HEK293 (cell line): ENCODE measurements around the gene ADAMTS12.

Experiments used
- CTCF ChIP-seq: fragments of 450-650 bp; formaldehyde crosslinking; IDR thresholded peaks from 2 replicates; pipeline ENCODE4 v1.5.1; 2016; ENCODE audit warnings: missing biosample characterization, missing genetic modification characterization
- PATZ1 ChIP-seq: fragments of 450-650 bp; formaldehyde crosslinking; IDR thresholded peaks from 2 replicates; pipeline ENCODE4 v1.5.1; 2016; ENCODE audit warnings: missing biosample characterization, missing genetic modification characterization
- YY1 ChIP-seq: fragments of 450-650 bp; formaldehyde crosslinking; IDR thresholded peaks from 2 replicates; pipeline ENCODE4 v1.5.1; 2018; ENCODE audit warnings: missing biosample characterization, missing genetic modification characterization
- ZBTB7A ChIP-seq: fragments of 450-650 bp; formaldehyde crosslinking; IDR thresholded peaks from 2 replicates; pipeline ENCODE4 v1.5.1; 2016; ENCODE audit warnings: low read depth, missing biosample characterization, missing genetic modification characterization
- ZFP41 ChIP-seq: fragments of 450-650 bp; formaldehyde crosslinking; IDR thresholded peaks from 2 replicates; pipeline ENCODE4 v1.5.1; 2016; ENCODE audit warnings: missing biosample characterization, missing genetic modification characterization, borderline replicate concordance
- ZNF157 ChIP-seq: fragments of 450-650 bp; formaldehyde crosslinking; IDR thresholded peaks from 2 replicates; pipeline ENCODE4 v1.5.1; 2016; ENCODE audit warnings: missing biosample characterization, missing genetic modification characterization
- ZNF24 ChIP-seq: fragments of 450-650 bp; formaldehyde crosslinking; IDR thresholded peaks from 2 replicates; pipeline ENCODE4 v1.5.1; 2016; ENCODE audit warnings: missing biosample characterization, missing genetic modification characterization
- ZNF274 ChIP-seq, 2 experiments: fragments of 200-500 bp in 1 of 2; fragments of 450-650 bp in 1 of 2; sonication (Bioruptor generic) in 1 of 2; formaldehyde crosslinking in 1 of 2; IDR thresholded peaks; 2 replicates each; pipeline versions ENCODE4 v1.5.1 to v1.6.1; 2014 to 2016; ENCODE audit warnings: borderline replicate concordance in 1 of 2, inconsistent platforms in 1 of 2, low read length in 1 of 2, missing biosample characterization in 1 of 2, missing genetic modification characterization in 1 of 2
- ZNF530 ChIP-seq: fragments of 450-650 bp; formaldehyde crosslinking; IDR thresholded peaks from 2 replicates; pipeline ENCODE4 v1.5.1; 2016; ENCODE audit warnings: low read depth, missing biosample characterization, missing genetic modification characterization
- ZNF549 ChIP-seq: fragments of 450-650 bp; IDR thresholded peaks from 2 replicates; pipeline ENCODE4 v1.5.1; 2018; ENCODE audit warnings: missing biosample characterization, missing genetic modification characterization, mild to moderate bottlenecking, inconsistent platforms, moderate library complexity
- TF ChIP-seq, protein P1 (sequence below): fragments of 450-650 bp; formaldehyde crosslinking; IDR thresholded peaks from 2 replicates; pipeline ENCODE4 v1.5.1; 2016; ENCODE audit warnings: missing biosample characterization, missing genetic modification characterization
- TF ChIP-seq, protein P2 (sequence below): fragments of 450-650 bp; formaldehyde crosslinking; IDR thresholded peaks from 2 replicates; pipeline ENCODE4 v1.5.1; 2016; ENCODE audit warnings: missing biosample characterization, missing genetic modification characterization
- TF ChIP-seq, protein P3 (sequence below): fragments of 450-650 bp; formaldehyde crosslinking; IDR thresholded peaks from 2 replicates; pipeline ENCODE4 v1.5.1; 2016; ENCODE audit warnings: missing biosample characterization, missing genetic modification characterization, borderline replicate concordance

DNA sequence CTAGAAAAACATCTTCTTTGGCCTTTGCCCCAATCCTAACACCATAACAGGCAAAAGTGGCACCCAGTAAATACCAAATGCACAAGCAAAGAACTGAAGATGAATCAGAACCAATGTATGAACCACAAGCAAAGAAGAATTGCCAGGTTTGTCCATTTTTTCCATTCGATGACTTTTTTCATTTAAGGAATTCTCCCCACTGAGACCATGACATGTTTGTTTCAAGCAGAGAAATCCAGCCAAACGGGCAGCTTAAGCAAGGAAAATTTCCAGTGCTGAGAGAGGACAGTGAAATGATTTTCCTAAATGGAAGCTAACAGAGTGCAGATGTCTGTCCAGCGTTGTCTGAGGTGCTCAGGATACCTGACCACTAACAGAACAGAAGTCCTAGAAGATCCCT lies 203.7 kb downstream of the ADAMTS12 start:
- TF ChIP-seq CTCF (tag by site-specific recombination) (no peak), ZNF157 (tag by site-specific recombination) (no peak), ZNF530 (no peak), YY1 (tag by site-specific recombination) (no peak), ZFP41 (tag by site-specific recombination) (no peak), PATZ1 (tag by site-specific recombination) (no peak), ZNF549 (tag by site-specific recombination) (no peak), ZNF274 (IDR thresholded peaks at IDR 0.05; ENCODE audit: low read length) (no peak), ZNF274 (tag by site-specific recombination; IDR thresholded peaks at IDR 0.05; ENCODE audit: borderline replicate concordance) (no peak), ZBTB7A (tag by site-specific recombination) (no peak), ZNF24 (tag by site-specific recombination) (no peak)
- TF ChIP-seq, protein P1, sequence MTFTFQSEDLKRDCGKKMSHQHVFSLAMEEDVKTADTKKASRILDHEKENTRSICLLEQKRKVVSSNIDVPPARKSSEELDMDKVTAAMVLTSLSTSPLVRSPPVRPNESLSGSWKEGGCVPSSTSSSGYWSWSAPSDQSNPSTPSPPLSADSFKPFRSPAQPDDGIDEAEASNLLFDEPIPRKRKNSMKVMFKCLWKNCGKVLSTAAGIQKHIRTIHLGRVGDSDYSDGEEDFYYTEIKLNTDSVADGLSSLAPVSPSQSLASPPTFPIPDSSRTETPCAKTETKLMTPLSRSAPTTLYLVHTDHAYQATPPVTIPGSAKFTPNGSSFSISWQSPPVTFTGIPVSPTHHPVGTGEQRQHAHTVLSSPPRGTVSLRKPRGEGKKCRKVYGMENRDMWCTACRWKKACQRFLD: no peak
- TF ChIP-seq, protein P2, sequence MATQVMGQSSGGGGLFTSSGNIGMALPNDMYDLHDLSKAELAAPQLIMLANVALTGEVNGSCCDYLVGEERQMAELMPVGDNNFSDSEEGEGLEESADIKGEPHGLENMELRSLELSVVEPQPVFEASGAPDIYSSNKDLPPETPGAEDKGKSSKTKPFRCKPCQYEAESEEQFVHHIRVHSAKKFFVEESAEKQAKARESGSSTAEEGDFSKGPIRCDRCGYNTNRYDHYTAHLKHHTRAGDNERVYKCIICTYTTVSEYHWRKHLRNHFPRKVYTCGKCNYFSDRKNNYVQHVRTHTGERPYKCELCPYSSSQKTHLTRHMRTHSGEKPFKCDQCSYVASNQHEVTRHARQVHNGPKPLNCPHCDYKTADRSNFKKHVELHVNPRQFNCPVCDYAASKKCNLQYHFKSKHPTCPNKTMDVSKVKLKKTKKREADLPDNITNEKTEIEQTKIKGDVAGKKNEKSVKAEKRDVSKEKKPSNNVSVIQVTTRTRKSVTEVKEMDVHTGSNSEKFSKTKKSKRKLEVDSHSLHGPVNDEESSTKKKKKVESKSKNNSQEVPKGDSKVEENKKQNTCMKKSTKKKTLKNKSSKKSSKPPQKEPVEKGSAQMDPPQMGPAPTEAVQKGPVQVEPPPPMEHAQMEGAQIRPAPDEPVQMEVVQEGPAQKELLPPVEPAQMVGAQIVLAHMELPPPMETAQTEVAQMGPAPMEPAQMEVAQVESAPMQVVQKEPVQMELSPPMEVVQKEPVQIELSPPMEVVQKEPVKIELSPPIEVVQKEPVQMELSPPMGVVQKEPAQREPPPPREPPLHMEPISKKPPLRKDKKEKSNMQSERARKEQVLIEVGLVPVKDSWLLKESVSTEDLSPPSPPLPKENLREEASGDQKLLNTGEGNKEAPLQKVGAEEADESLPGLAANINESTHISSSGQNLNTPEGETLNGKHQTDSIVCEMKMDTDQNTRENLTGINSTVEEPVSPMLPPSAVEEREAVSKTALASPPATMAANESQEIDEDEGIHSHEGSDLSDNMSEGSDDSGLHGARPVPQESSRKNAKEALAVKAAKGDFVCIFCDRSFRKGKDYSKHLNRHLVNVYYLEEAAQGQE (tag by site-specific recombination): no peak
- TF ChIP-seq, protein P3, sequence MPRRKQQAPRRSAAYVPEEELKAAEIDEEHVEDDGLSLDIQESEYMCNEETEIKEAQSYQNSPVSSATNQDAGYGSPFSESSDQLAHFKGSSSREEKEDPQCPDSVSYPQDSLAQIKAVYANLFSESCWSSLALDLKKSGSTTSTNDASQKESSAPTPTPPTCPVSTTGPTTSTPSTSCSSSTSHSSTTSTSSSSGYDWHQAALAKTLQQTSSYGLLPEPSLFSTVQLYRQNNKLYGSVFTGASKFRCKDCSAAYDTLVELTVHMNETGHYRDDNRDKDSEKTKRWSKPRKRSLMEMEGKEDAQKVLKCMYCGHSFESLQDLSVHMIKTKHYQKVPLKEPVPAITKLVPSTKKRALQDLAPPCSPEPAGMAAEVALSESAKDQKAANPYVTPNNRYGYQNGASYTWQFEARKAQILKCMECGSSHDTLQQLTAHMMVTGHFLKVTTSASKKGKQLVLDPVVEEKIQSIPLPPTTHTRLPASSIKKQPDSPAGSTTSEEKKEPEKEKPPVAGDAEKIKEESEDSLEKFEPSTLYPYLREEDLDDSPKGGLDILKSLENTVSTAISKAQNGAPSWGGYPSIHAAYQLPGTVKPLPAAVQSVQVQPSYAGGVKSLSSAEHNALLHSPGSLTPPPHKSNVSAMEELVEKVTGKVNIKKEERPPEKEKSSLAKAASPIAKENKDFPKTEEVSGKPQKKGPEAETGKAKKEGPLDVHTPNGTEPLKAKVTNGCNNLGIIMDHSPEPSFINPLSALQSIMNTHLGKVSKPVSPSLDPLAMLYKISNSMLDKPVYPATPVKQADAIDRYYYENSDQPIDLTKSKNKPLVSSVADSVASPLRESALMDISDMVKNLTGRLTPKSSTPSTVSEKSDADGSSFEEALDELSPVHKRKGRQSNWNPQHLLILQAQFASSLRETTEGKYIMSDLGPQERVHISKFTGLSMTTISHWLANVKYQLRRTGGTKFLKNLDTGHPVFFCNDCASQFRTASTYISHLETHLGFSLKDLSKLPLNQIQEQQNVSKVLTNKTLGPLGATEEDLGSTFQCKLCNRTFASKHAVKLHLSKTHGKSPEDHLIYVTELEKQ (tag by site-specific recombination): no peak
